GM12875 (cell line): Measurements from ENCODE around the gene SGK1.
"Not testable (repeated sequence)": the region's sequence is repeated elsewhere in the genome, so short reads cannot be mapped to it uniquely, and the experiment has no call there.

Source experiments
- H3K4me3 ChIP-seq: one replicate; pipeline ENCODE4 v1.5.1; 2011; ENCODE audit warnings: low read depth, low read length, control low read depth
- TF ChIP-seq, protein P1 (sequence below): IDR thresholded peaks from 2 replicates; pipeline ENCODE4 v1.5.1; 2011; ENCODE audit warnings: low read depth, mild to moderate bottlenecking, control low read depth, inconsistent platforms, low read length, moderate library complexity, borderline replicate concordance; ENCODE audit not compliant: insufficient read depth

Gene SGK1

GRCh38 chr6:134341999-134342567, 24.2 kb upstream of the SGK1 start:
- TF ChIP-seq, protein P1, sequence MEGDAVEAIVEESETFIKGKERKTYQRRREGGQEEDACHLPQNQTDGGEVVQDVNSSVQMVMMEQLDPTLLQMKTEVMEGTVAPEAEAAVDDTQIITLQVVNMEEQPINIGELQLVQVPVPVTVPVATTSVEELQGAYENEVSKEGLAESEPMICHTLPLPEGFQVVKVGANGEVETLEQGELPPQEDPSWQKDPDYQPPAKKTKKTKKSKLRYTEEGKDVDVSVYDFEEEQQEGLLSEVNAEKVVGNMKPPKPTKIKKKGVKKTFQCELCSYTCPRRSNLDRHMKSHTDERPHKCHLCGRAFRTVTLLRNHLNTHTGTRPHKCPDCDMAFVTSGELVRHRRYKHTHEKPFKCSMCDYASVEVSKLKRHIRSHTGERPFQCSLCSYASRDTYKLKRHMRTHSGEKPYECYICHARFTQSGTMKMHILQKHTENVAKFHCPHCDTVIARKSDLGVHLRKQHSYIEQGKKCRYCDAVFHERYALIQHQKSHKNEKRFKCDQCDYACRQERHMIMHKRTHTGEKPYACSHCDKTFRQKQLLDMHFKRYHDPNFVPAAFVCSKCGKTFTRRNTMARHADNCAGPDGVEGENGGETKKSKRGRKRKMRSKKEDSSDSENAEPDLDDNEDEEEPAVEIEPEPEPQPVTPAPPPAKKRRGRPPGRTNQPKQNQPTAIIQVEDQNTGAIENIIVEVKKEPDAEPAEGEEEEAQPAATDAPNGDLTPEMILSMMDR = no peak
- H3K4me3 ChIP-seq = no peak overlapping the region

DNA sequence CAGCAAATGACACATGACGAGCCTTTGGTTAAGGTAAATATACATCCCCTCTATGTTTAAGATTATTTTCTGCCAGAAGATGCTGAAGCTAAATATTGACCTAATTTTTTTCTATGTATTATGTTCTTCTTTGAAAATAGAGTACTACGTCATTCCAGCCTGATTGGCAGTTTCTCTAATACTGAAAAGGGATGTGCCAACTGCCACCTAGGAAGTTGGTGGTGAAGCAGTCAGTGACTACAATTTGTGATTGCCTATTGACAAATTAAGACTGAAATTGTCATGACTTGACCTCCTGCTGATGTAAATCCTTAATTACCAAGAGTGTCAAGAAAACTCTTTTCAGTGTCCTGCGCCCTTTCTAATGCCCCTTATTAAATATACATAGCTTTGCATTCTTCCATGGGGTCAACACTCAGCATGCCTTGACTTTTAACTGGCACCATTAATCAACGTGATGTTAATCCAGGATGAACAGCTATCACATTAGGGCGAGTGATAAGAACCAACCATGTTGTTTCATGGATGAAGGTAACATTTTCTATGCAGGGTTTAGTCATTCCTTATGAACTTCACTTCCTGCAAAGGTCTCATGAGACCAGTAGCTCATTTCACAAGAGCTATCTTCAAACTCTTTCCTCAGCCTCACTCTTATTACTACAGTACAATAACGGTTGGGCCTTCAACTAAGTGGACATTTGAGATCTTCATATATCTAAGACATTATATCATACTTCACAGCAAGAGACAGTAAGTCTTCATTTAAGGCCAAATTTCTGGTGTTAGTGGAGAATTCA, 22.5 kb upstream of the SGK1 start:
- no peak overlapping the region for H3K4me3 ChIP-seq
- TF ChIP-seq, protein P1 = no peak

DNA sequence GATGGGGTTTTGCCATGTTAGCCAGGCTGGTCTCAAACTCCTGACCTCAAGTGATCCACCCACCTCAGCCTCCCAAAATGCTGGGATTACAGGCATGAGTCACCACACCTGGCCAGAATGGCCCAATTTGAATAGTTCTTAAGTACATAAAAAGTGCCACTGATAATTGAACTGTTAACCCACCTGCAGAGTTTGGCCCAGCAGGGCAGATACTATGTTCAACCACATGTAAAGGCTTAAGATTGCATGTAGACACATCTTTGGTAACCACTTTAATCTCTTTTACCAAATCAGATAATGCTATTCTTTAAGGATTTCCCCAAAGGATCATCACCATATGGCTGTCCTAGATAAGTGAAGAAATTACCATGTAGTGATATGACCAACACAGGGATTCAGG, 21.3 kb upstream of the SGK1 start:
- no peak overlapping the region for H3K4me3 ChIP-seq
- TF ChIP-seq, protein P1 = no peak

DNA sequence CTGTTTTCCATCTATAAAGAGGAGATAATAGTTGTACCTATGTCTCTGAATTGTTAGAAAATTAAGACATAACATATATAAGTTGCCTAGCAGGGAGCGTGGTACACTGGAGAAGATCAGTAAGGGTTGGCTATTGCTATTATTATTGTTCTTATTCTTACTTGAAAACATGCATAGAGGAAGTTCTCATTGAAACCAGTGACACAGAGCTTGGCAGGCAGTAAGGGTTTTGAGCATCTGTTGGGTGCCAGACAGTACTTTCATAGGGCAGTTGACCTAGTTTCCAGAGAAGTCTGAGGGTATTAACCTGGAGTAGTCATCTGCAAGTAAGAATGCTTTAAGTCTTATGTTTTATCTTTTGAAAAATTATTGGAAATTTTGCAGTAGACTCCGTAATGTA, 13.3 kb upstream of the SGK1 start:
- TF ChIP-seq, protein P1 = no peak
- no peak overlapping the region for H3K4me3 ChIP-seq

- TF ChIP-seq, protein P1 = no peak
- no peak overlapping the region for H3K4me3 ChIP-seq
Measured at GRCh38 chr6:134330555-134330954, 12.6 kb upstream of the SGK1 start.

DNA sequence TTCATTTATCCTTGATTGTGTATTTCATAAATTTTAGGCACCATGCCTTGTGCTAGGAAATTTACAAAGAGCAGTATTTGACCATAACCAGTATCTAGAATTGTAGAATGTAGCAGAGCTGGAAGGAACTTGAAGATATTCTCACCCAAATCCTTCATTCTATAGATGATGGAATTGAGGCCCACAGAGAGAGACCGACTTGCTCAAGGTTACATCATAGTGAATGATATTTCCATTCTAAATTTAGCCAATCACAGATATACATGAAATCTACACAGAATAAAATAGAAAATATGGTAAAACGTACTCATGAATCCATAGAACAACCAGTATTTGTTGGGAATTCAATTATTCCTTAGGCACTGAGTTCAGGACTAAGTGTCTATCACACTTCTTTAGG, 10.9 kb upstream of the SGK1 start:
- TF ChIP-seq, protein P1 = no peak
- no peak overlapping the region for H3K4me3 ChIP-seq

DNA sequence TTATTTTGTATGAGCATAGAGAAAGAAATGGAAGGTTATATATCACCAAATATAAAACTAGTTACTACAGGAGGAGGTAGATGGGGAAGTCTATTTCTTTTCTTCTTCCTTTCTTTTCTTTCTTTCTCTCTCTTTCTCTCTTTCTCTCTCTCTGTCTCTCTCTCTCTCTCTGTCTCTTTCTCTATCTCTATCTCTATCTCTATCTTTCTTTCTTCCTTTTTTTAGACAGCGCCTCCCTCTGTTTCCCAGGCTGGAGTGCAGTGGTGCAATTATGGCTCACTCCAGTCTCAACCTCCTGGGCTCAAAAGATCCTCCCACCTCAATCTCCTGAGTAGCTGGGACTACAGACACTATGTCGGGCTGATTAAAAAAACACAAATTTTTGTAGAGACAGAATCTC, 10.2 kb upstream of the SGK1 start:
- TF ChIP-seq, protein P1 = no peak

GRCh38 chr6:134326192-134326591, 8.3 kb upstream of the SGK1 start:
- H3K4me3 ChIP-seq = not testable (repeated sequence)

More for the DNA sequence above, 10.2 kb upstream of the SGK1 start:
- no peak overlapping the region for H3K4me3 ChIP-seq
